IPS-18a (cell line): ENCODE results near the gene IGSF9B.
"Not testable (repeated sequence)": the region's sequence is repeated elsewhere in the genome, so short reads cannot be mapped to it uniquely, and the experiment has no call there.

Experiments used
- H3K27ac ChIP-seq: one replicate; pipeline ENCODE4 v1.5.1; 2013; ENCODE audit warnings: low read length
- H3K27me3 ChIP-seq: one replicate; pipeline ENCODE4 v1.6.1; 2013; ENCODE audit warnings: mild to moderate bottlenecking, low read length; ENCODE audit not compliant: control insufficient read depth, insufficient read depth
- H3K36me3 ChIP-seq: one replicate; pipeline ENCODE4 v1.6.1; 2013; ENCODE audit warnings: low read depth, low read length; ENCODE audit not compliant: control insufficient read depth
- H3K4me1 ChIP-seq: one replicate; pipeline ENCODE4 v1.6.1; 2013; ENCODE audit warnings: low read depth, low read length; ENCODE audit not compliant: control insufficient read depth
- H3K4me3 ChIP-seq: one replicate; pipeline ENCODE4 v1.5.1; 2013; ENCODE audit warnings: low read length
- H3K9ac ChIP-seq: one replicate; pipeline ENCODE4 v1.6.1; 2013; ENCODE audit warnings: mild to moderate bottlenecking, low read length, moderate library complexity
- H3K9me3 ChIP-seq: one replicate; pipeline ENCODE4 v1.6.1; 2013; ENCODE audit warnings: low read depth, low read length; ENCODE audit not compliant: control insufficient read depth

The IGSF9B gene

GRCh38 chr11:133956650-133957633 is at the start of gene IGSF9B:
TSS of gene IGSF9B (minus strand) at chr11:133956968. CDS start at chr11:133956754, 214 bp downstream.
- Histone ChIP-seq H3K9me3 (no peaks in the 10 kb centered on the region), H3K4me1 (peaks cover 27% of the 10 kb centered on the region), H3K4me3 (peak within 1 kb of the TSS; percentile 95), H3K27me3 (peaks cover 45% of the 10 kb centered on the region), H3K36me3 (no peaks in the 10 kb centered on the region), H3K27ac (no peak within 1 kb of the TSS), H3K9ac (peak within 1 kb of the TSS; percentile 45)

GRCh38 chr11:134004496-134005172 is 47.9 kb upstream of the IGSF9B start:
- H3K4me1 ChIP-seq: no peaks in the 10 kb centered on the region
- H3K4me3 ChIP-seq: no peak overlapping the region
- H3K27me3 ChIP-seq: no peaks in the 10 kb centered on the region
- H3K27ac ChIP-seq: no peak overlapping the region
- H3K36me3 ChIP-seq: no peaks in the 10 kb centered on the region
- H3K9me3 ChIP-seq: no peaks in the 10 kb centered on the region
- no peak overlapping the region for H3K9ac ChIP-seq

DNA sequence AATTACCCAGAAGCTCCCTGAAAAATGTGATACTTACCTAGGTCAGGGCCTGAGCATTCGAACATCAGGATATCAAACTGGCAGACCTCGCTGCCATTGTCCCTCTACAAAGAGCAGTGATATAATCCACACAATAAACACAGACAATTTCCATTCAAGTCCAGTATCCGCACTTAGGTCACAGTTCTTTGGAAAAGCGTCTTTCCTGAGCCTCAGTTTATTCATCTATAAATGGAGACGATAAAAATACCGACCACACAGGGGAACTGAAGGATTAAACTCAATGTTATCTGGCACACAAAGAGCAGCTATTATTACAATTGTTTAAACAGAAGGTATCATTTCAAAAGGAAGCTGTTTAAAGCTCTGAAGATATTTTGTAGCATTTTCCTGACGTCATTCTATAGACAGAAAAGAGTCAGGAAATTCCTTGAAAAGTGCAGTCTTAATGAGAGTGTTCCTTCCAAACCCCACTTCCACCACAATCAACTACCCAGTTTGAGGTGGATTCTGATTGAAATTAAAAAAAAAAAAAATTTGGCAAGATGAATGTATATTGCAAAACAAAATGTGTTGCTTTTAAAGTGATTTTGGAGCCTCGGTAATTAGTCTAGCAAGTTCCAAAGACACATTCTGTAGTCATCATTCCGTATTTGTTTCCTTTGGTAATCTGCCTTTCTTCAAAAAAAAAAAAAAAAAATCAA is 47.2 kb upstream of the IGSF9B start:
- Histone ChIP-seq H3K4me1 (no peaks in the 10 kb centered on the region), H3K27ac (no peak overlapping the region), H3K4me3 (no peak overlapping the region), H3K9me3 (no peaks in the 10 kb centered on the region), H3K27me3 (no peaks in the 10 kb centered on the region), H3K36me3 (no peaks in the 10 kb centered on the region), H3K9ac (no peak overlapping the region)

- not testable (repeated sequence) for H3K27ac ChIP-seq, H3K36me3 ChIP-seq, H3K4me3 ChIP-seq, H3K9ac ChIP-seq, H3K27me3 ChIP-seq, H3K4me1 ChIP-seq, H3K9me3 ChIP-seq
Measured at GRCh38 chr11:134002819-134003218, 46.1 kb upstream of the IGSF9B start.

GRCh38 chr11:134002338-134002737 is 45.6 kb upstream of the IGSF9B start:
- not testable (repeated sequence) for H3K4me1 ChIP-seq, H3K36me3 ChIP-seq, H3K27ac ChIP-seq, H3K9me3 ChIP-seq, H3K27me3 ChIP-seq, H3K9ac ChIP-seq, H3K4me3 ChIP-seq

- no peaks in the 10 kb centered on the region for H3K4me1 ChIP-seq
- no peak overlapping the region for H3K9ac ChIP-seq
Measured at GRCh38 chr11:134001596-134001995, 44.8 kb upstream of the IGSF9B start.

GRCh38 chr11:134001088-134001487 is 44.3 kb upstream of the IGSF9B start:
- no peaks in the 10 kb centered on the region for H3K4me1 ChIP-seq
- H3K27me3 ChIP-seq: no peaks in the 10 kb centered on the region
- H3K36me3 ChIP-seq: no peaks in the 10 kb centered on the region
- H3K9me3 ChIP-seq: no peaks in the 10 kb centered on the region
- no peak overlapping the region for H3K27ac ChIP-seq
- no peak overlapping the region for H3K4me3 ChIP-seq
- H3K9ac ChIP-seq: no peak overlapping the region

More at GRCh38 chr11:134001596-134001995, 44.8 kb upstream of the IGSF9B start:
- Histone ChIP-seq H3K27me3 (no peaks in the 10 kb centered on the region), H3K36me3 (no peaks in the 10 kb centered on the region), H3K4me3 (no peak overlapping the region), H3K9me3 (no peaks in the 10 kb centered on the region), H3K27ac (no peak overlapping the region)

- Histone ChIP-seq H3K9ac (no peak overlapping the region), H3K9me3 (no peaks in the 10 kb centered on the region), H3K27ac (no peak overlapping the region)
Measured at GRCh38 chr11:133999355-133999754, 42.6 kb upstream of the IGSF9B start.

DNA sequence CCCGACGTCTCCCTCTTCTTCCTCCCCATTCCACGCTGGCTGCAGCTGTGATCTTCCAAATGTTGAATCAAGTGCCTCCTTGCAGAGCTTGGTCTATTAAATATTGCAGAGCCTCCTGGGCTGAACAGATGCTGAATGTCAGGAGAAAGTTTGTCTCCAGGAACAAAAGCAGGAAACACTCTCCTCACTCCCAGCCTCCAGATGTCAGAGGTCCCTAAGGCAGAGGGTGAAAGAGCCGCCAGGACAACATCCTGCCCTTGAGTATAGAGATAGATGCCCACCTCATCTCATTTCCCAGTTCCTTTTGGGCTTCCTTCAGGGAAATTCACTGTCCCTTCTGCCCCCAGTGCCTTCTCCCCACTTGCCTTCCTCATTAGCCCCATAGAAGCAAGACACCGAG is 40.8 kb upstream of the IGSF9B start:
- Histone ChIP-seq H3K27ac (no peak overlapping the region), H3K4me1 (no peaks in the 10 kb centered on the region), H3K36me3 (no peaks in the 10 kb centered on the region), H3K9ac (no peak overlapping the region), H3K4me3 (no peak overlapping the region), H3K9me3 (no peaks in the 10 kb centered on the region), H3K27me3 (no peaks in the 10 kb centered on the region)

More at GRCh38 chr11:133999355-133999754, 42.6 kb upstream of the IGSF9B start:
- no peaks in the 10 kb centered on the region for H3K27me3 ChIP-seq
- H3K36me3 ChIP-seq: no peaks in the 10 kb centered on the region
- H3K4me1 ChIP-seq: no peaks in the 10 kb centered on the region
- H3K4me3 ChIP-seq: no peak overlapping the region

GRCh38 chr11:133996671-133997070 is 39.9 kb upstream of the IGSF9B start:
- no peaks in the 10 kb centered on the region for H3K4me1 ChIP-seq
- no peaks in the 10 kb centered on the region for H3K9me3 ChIP-seq
- H3K27me3 ChIP-seq: no peaks in the 10 kb centered on the region
- H3K9ac ChIP-seq: no peak overlapping the region
- H3K4me3 ChIP-seq: no peak overlapping the region
- no peaks in the 10 kb centered on the region for H3K36me3 ChIP-seq
- H3K27ac ChIP-seq: no peak overlapping the region

- H3K27me3 ChIP-seq: no peaks in the 10 kb centered on the region
- H3K27ac ChIP-seq: no peak overlapping the region
- no peaks in the 10 kb centered on the region for H3K4me1 ChIP-seq
- no peak overlapping the region for H3K4me3 ChIP-seq
- H3K36me3 ChIP-seq: no peaks in the 10 kb centered on the region
- H3K9ac ChIP-seq: no peak overlapping the region
- H3K9me3 ChIP-seq: no peaks in the 10 kb centered on the region
Measured at GRCh38 chr11:133995066-133995465, 38.3 kb upstream of the IGSF9B start.
